GM08714 (cell line): ENCODE data around the gene OR52B6.

ENCODE experiments used
- H3K4me3 ChIP-seq: fragments of 200-500 bp; sonication (Bioruptor generic); 2 replicates; pipeline ENCODE4 v1.5.1; 2014; ENCODE audit warnings: mild to moderate bottlenecking, low read length, inconsistent platforms
- ZNF274 ChIP-seq: IDR thresholded peaks from 2 replicates; pipeline ENCODE4 v1.6.1; 2012; ENCODE audit warnings: mild to moderate bottlenecking, low read depth, low read length

OR52B6 gene, protein sequence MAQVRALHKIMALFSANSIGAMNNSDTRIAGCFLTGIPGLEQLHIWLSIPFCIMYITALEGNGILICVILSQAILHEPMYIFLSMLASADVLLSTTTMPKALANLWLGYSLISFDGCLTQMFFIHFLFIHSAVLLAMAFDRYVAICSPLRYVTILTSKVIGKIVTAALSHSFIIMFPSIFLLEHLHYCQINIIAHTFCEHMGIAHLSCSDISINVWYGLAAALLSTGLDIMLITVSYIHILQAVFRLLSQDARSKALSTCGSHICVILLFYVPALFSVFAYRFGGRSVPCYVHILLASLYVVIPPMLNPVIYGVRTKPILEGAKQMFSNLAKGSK

DNA sequence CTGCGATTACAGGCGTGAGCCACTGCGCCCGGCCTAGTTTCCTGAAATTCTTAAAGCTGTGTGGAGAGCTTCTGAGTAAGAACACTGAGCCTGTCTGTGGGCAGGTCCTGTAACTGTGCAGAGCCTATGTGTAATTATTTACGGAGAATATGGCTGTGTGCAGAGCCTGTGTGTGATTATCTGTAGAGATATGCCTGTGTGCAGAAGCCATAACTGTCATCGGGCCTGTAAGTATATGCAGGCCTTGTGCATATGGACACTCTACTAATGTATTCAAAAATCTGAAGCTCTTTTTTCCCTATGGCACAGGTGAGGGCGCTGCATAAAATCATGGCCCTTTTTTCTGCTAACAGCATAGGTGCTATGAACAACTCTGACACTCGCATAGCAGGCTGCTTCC, at the start of gene OR52B6:
OR52B6 (plus strand) TSS at position 301 of the 400 bp plus-strand sequence; CDS start at position 301, 0 bp downstream.
- H3K4me3 ChIP-seq, result no peak within 1 kb of the TSS

DNA sequence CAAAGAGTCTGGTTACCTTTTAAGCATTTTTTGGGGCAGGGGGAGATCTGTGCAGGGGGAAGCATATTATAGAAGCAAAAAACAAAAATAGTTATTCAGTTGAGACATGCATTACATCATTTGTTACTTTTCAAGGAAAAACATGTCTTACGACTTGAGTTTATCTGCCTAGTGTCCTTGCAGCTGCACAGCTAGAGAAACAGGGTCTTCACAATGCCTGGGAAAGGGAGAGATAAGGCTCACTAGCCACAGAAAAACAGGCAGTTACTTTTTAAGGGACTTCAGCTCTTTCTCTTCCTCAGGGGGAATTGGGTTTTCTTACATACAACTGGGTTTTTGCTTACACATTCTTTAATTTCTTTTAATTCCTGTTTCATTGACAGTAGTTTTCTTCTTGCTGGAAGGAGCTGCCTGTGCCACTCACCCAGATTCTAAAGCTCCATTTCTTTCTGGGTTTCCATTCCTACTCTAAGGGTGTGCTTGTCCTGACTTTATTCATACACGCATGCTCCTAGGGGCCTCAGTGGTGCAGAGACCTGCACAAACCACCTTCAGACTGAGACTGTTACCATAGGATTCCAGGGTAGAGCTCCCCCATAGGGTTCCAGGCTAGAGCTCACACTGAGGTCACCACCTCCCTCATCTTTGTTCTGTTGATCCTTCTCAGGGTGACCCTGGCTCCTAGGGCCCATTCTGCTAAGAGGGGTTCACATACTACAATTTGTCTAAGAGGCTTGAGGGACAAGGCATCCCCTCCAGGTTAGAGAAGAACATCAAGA, 49.4 kb upstream of the OR52B6 start:
- TF ChIP-seq ZNF274, result no peak
- H3K4me3 ChIP-seq, result no peak overlapping the region

More for the DNA sequence above, at the start of gene OR52B6:
- no peak for TF ChIP-seq ZNF274

DNA sequence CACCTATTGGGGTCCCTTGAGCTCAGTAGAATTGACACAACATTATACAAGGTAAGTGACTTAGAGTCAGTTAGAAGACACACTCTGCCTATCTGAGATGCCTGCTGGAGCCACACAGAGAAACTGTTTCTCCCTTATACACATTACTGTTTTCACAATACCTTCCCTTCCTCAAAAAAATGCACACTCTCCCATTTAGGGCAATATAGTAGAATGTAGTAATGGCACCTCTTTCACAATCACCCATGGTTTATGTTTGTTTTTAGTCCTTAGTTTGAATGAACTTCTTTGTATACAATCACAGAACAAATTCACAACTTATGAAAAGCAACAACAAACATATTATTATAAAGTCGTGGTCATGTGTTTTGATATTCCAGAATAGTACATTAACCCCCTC, 46.6 kb upstream of the OR52B6 start:
- no peak for TF ChIP-seq ZNF274

DNA sequence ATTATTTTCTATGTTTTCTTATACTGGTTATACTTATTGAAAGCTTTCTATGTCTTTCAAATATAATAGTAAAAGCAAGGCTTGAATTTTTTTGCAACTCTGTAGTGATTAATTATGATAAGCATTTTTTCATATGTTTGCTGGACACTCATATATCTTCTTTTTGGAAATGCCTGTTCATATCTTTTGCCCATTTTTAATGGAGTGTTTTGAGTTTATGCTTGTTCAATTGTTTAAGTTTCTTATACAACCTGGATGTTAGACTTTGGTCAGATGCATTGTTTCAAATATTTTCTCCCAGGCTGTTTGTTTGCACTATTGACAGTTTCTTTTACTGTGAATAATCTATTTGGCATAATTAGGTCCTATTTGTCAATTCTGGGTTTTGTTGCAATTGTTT, 44.2 kb upstream of the OR52B6 start:
- no peak overlapping the region for H3K4me3 ChIP-seq
- no peak for TF ChIP-seq ZNF274

More for the DNA sequence above, 46.6 kb upstream of the OR52B6 start:
- H3K4me3 ChIP-seq, result no peak overlapping the region

DNA sequence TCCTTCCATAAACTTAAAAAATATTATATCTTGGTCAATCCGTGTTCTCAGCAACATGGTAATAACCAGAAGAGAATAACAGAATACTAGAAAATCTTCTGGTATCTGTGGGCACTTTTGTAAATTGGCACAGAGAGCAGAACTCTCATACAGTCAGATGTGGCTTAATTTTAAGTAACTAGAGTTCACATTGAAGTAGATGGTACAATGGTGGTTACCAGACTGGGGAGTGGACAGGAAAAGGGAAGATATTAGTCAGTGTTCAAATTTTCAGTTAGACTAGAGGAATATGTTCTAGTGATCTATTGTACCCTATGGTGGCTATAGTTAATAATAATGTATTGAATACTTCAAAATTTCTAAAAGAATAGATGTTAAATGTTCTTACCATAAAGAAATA, 39.2 kb upstream of the OR52B6 start:
- H3K4me3 ChIP-seq, result no peak overlapping the region
- no peak for TF ChIP-seq ZNF274

DNA sequence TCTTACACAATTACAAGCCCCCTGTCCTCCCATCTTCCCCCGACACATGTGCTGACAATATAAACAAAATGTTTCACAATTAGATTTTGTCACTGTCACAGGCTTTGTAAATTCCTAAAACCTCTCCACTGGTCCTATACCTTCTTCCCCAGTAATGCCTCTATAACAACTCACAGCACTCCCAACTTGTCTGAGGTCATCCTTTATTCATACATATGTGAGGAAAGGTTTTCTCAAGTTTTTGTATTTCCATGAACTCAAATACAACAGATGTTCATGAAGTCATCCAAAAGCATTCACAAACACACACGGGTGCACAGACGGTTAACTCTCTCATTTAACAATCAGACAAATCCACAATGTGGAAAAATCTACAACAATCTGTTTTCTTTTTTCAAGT, 34.2 kb upstream of the OR52B6 start:
- no peak for TF ChIP-seq ZNF274

DNA sequence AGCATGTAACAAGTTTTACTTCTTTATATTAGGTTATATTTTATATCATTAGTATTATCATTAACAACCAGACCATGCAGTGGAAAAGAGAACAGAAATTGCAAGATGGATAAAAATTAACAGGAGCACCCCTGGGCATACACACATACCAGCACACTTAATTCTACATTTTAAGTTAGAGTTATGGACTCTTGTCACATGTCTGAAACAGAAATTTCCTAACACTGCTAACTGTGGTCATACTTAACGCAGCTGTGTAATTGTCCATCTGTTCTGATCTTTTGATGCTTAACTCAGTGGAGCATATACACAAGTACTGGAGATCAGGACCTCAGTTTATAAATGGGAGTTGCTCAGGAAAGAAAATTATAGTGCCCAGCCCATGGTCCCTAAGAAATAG, 32.7 kb upstream of the OR52B6 start:
- no peak for TF ChIP-seq ZNF274
- no peak overlapping the region for H3K4me3 ChIP-seq

More for the DNA sequence above, 34.2 kb upstream of the OR52B6 start:
- H3K4me3 ChIP-seq, result no peak overlapping the region

DNA sequence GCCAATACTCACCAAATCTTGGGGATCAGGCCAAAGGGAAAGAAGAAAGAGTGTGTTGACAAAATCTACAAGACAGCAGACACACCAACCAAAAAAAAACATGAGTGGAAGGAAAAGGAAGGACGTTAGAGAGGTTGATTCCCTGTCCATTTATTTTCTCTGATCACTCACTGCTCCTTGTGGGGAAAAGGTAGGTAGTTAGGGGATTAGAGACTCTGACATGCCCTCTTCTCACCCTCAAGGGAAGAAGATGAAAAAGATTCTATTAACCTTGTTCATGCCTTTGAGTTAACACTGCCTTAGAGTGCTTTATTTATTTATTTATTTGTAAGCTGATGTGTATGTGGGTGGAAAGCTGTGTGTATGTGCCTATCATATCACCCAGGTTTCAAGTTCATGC, 32.2 kb upstream of the OR52B6 start, which contains the start of gene OR52H1:
OR52H1 (minus strand) TSS at position 101 of the 400 bp plus-strand sequence. CDS start 3,035 bp downstream, outside the sequence.
- TF ChIP-seq ZNF274, result no peak
- no peak within 1 kb of the TSS for H3K4me3 ChIP-seq

DNA sequence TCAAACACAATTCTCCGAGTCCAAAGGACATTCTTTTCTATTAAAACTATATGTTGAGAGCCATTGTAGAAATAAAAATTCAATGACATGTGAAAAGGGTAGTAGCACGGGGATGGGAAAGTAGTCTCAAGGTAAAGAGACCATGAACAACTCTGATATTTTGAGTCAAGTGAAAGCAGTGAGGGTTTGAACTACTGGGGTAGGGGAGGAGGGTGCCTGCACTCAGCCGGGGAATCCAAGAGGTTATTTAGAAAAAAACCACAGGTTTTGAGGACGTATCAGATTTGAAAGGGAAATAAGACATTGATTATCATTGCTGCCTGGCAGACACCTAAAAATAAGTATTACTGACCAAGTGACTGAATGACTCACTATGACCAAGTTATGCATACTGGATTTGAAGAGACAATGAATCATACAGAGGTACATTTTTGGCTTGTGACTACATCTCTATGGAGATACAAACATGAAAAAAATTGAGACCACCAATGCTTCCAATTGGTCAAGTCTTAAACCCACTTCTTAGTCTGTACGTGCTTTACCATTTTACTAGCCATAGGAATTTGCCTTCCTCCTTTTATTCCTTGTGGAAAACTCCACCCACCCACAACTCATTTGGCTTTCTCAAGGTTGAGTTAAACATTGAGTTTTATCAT, 30.1 kb upstream of the OR52B6 start:
- H3K4me3 ChIP-seq, result no peak overlapping the region
- TF ChIP-seq ZNF274, result no peak

DNA sequence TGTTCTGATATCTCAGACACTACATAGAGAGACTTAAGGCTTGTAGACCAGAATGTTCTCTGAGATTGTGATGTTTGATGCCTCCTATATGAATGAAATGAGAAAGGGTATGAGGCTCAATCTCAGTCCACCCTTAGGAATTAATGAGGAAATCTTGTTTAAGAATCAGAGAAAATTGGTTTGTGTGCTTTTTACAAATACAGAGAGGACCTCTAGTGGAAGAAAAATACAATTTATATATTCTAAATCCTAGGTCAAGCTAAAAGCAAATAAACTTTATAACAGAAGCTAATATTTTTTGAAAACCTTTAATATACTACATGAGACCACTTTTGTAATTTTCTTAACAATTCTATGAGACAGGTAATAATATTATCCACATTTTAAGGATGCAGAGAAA, 27.3 kb upstream of the OR52B6 start:
- TF ChIP-seq ZNF274, result no peak
- no peak overlapping the region for H3K4me3 ChIP-seq

DNA sequence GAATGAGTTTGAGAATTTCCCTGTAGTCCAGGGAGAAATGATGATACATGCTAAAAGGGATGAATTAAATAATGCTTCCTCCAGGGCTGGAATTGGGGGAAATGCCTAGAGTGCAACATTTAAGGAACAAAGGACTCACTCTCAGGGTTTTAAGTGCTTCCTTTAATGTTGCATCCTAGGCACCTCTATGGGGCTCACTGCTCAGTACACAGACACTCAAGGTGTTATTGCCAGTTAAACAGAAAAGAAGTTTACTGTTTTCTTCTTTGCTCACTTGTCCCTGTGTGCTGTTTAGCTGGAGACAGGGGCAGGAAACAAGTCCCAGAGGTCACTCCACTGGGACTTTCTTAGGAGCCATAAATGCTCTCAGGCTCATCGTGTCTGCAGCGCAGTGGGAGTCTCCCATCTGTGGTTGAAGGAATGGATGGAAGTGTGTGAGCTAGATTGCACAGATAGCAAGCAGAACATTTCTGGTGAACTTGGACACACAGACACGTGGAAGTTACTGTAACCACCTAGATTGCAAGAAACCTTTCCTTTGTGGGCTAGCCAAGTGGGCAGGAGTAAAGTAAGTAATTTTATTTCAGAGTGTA, 24.0 kb upstream of the OR52B6 start:
- no peak overlapping the region for H3K4me3 ChIP-seq
- TF ChIP-seq ZNF274, result no peak

DNA sequence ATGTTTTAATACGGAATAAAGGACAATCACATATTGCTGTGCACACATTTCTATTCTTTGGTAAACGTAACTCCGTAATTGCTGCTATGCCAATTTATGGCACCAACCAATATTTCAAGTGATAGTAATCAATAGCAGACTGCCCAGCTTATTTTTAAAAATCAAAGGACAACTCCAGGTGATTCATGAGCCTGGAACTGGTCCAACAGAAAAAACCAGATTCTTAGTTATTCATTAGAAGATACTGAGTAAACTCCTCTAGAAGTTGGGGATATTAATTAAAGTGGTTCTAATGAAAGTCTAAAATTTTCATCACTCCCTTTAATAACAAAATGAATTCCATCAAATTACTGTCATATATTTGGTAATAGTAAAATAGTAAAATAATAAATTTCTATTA, 22.9 kb upstream of the OR52B6 start:
- no peak for TF ChIP-seq ZNF274
- H3K4me3 ChIP-seq, result no peak overlapping the region

DNA sequence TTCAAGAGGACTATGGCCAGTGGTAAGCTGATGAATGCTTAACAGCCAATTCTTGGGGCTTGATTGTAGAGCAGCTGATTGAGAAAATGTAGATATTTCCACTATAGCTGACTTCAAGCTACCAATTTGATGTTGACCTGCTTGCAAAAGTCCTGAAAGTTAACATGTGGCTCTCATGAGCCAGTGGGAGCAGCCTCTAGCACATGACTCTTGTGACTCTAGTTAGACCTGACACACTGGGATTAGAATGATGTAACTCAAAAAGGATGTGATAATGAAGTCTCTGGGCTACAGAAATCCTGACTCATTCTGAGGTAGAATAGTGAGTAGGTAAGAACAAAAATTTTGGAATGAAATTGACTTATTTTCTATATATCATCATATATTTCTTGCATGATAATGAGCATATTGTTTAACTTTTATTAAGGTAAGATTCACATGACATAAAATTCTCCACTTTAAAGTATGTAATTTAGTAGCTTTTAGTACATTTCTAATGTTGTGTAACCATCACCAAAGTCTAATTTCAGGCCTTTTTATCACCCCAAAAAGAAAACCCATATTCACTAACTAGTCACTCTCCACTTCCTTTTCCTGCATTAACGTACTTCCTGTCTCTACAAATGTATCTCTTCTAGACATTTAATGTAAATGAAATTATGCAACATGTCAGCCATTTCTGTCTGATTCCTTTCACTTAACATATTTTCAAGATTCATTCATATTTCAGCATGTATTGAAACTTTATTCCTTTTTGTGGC, 16.2 kb upstream of the OR52B6 start:
- H3K4me3 ChIP-seq, result no peak overlapping the region
- no peak for TF ChIP-seq ZNF274
